Globus pallidus (tissue), 1 donor: ENCODE measurements around the gene LCN2.

Experiments
- DNase-seq: peaks from one replicate; pipeline ENCODE4 v3.0.0-alpha.2; 2015; ENCODE audit warnings: low spot score

Gene LCN2

DNA sequence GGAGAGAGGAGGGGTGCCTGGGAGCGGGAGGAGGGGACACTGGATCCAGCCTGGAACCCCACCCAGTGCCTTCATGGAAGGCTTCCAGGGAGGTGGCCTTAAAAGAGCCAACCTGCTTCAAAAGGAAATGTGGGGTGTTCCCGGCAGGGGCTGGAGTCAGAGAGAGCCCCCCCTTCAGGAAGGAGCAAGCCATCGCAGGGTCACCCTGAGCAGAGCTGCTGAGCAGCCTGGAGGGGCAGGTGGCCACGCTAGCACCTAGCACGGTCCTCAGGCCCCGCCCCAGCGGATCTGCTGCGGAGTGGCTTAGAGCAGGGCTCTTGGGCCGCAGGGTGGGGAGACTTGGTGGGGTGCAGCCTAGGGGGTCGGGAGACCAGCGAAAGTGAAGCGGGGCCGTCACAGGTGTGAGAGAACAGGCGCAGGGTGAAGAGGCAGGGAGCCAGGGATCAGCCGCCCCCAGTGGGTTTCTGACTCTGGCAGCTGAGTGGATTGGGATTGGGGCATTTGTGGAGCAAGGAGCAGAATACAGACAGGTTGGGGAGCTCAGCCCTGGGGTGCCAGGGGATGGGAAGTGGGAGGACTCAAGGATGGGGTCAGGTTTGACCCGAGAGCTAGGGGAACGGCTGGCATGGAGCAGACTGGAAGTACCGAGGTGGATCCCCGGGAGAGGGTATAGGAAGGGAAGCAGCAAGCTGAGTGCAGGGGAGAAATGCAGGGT, 1.5 kb downstream of the LCN2 start:
- no peak for DNase-seq

DNA sequence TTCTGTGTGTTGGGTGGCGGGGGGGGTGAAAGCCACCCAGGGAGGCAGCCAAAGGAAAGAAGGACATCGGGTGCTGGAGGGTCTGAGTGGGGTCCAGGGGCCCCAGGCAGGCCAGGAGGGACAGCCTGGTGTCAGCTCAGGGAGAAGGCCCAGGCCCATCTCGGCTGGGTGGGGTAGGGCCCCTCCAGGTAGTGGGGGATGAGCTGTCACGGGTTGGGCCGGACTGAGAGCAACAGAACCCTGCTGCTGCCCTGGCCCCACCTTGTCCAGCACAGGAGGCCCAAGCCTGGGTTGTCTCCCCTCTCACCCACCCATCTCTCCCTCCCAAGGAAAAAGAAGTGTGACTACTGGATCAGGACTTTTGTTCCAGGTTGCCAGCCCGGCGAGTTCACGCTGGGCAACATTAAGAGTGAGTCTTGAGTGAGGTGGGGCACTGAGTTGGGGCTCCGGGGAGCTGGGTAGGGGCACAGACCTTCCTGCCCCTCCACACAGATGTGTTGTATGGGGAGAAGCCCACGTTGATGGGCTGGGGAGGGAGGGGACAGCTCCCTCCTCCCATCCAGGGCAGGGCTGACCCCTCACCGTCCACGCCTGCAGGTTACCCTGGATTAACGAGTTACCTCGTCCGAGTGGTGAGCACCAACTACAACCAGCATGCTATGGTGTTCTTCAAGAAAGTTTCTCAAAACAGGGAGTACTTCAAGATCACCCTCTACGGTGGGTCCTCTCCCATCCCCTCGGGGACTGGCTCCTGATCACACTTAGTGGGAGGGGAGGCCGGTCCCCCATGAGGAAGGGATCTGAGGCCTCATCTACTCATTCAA, 2.3 kb downstream of the LCN2 start:
- no peak for DNase-seq

DNA sequence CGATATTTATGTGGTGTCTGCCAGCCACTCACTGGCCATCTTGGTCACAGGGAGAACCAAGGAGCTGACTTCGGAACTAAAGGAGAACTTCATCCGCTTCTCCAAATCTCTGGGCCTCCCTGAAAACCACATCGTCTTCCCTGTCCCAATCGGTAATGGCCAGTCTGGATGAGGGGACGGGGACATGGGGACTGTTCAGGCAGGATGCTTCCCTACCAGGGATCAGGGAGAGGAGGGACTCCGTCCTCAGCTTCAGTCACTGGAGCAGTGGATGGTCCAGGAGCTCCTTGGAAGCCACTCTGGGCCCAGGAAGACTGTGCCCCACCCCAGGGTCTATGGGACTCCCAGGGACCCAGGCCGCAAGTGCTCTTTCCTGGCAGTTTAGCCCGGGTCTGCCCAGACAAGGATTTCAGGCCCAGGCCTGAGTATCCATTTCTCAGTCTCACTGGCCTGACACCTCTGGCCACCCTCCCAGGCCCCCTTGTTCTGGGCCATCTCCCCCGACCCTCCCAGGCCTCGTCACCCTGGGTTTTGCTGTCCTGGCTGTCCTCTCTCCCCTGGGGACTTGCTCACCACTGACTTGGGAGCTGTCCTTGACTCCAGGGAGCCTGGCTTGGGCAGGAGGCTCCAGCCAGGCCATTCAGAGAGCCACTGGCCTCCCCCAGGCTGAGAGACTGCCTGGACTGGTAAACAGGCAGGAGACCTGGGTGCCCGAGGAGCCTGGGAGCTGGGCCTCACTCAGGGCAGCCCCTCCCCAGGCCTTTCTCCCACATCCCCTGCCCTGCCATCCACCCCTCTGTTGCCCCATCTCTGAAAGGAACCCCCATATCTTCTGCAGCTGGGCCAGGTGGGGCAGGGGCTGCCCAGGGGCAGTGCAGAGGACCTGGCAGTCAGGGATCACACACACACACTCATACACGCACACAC, 3.1 kb downstream of the LCN2 start:
- no peak for DNase-seq

DNA sequence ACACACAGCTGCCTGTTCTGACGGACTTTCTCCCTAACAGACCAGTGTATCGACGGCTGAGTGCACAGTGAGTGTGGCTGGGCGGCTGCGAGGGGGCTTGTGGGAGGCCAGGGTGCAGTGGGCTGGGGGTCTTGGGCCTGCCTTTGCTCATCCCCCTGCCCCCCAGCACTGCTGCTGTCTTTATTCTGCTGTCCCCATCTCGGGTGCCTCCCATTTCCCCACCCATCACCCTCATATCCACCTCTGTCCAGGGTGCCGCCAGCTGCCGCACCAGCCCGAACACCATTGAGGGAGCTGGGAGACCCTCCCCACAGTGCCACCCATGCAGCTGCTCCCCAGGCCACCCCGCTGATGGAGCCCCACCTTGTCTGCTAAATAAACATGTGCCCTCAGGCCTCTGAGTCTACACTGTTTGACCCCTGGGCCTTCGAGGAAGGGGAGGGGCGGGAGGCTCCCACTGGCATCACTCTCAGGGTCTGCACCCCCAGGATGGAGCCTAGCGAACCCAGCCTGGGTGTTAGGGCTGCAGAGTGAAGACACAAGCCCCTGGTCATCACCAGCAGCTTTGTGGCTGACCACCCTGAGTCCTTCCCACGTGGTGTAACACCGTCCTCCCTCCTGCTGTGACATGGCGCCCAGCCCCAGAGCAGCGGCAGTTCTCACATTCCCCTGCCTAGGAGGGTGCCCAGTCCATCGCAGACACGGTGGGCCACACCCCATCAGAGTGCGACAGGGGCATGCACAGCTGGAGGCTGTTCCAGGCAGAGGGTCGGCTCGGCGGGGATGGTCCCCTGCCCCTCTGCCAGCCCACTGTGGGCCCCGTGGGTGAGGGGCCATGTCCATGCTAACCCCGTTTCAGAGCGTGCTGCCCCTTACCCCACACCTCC, 4.0 kb downstream of the LCN2 start:
- no peak for DNase-seq

DNA sequence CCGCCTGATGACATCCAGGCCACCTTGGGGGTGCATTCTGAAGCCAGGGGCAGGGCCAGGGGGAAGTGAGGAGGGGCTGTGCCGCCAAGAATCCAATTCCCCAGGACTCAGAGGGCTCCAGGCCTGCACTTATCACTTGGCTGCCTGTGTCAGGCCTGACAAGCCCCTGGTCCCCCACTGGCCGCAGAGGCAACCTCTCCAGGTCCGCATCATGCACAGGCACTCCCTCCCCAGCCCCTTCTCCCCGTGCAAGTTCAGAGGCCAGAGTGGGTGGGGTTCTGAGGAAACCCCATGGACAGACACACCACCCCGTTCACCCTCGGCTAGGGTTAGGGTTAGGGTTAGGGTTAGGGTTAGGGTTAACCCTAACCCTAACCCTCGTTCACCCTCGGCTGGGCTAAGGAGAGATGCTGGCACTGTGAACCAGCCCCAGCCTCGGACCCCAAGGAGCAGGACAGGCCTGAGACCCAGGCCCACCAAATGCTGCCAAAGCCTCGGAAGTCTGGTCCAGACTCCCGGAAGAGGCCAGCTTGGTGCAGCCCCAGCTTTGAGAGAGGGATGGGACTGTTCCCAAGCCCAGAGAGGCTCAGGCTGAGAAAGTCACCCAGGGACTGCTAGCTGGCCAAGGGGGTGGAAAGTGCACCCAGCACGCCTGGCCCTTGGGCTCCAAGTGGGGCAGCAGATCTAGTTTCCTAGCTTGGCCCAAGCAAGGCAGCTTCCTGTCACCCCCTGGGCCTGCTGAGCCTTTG, 4.9 kb downstream of the LCN2 start:
- DNase-seq, result no peak

DNA sequence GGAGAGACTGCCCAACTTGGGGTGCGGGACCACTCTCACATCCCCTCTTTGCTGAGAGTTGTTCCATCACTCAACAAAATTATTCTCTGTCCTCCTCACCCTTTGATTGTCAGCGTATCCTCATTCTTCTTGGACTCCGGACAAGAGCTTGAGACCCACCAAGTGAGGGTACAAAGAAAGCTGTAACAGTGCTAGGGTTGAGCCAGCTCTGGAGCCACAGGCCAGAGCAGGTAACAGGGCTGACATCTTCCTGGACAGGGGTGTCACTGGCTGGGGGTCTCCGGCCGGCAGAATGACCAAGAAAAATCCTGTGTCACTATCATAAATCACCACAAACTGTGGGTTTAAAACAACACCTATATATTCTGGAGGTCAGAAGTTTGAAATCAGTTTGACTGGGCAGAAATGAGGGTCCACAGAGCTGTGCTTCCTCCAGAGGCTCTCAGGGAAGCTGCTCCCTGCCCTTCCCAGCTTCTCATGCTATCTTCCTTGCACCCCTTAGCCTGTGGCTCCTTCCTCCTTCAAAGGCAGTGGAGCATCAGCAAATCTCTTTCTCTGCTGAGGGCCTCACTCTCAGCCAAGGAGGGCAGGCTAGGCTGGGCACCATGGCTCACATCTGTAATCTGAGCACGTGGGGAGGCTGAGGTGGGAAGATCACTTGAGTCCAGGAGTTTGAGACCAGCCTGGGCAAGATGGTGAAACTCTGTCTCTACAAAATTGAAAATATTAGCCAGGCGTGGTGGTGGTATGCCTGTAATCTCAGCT, 6.7 kb downstream of the LCN2 start:
- no peak for DNase-seq

DNA sequence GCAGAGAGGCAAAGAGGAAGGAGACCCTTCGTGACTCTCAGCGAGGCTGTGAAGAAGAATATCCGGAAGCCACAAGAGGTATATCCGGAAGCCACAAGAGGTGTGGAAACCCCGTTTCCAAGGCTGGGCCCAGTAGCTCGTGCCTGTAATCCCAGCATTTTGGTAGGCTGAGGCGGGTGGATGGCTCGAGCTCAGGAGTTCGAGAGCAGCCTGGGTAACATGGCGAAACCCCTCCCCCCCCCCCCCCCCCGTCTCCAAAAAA, 10.2 kb downstream of the LCN2 start:
- no peak for DNase-seq

DNA sequence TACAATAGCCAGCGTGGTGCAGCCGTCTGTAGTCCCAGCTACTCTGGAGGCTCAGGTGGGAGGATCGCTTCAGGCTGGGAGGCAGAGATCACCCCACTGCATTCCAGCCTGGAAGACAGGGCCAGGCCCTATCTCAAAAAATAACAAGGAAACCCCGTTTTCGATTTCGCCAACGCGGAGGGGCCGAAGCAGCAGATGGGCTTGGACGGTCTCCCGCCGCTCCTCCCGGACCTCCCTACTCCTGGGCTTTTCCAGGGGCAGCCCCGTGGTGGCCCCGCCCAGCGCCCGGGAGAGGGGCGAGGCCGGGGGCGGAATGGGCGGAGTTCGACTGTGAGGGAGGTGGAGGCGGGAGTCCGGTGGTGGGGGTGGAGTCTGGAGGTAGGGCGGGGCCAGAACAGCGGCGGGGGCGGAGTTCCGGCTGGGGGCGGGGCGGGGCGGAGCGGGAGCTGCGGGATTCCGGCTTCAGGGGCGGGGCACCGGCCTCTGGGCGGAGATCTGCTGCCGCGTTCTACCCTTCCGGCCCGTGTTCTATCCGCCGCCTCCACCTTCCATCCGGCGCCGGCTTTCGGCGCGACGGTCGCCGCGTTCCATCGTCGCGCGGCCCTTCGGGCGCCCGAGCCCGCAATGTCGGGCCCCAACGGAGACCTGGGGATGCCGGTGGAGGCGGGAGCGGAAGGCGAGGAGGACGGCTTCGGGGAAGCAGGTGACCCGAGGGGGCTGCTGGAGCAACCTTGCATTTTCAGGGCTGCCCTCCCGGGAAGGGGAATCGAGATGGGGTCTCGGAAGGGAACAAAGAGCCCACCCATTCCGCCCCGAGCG, 10.7 kb downstream of the LCN2 start, which contains the start of gene BBLN:
BBLN (plus strand) TSS at position 482 of the 819 bp plus-strand sequence; CDS start at position 625, 143 bp downstream.
- DNase-seq, result peak; percentile 92

DNA sequence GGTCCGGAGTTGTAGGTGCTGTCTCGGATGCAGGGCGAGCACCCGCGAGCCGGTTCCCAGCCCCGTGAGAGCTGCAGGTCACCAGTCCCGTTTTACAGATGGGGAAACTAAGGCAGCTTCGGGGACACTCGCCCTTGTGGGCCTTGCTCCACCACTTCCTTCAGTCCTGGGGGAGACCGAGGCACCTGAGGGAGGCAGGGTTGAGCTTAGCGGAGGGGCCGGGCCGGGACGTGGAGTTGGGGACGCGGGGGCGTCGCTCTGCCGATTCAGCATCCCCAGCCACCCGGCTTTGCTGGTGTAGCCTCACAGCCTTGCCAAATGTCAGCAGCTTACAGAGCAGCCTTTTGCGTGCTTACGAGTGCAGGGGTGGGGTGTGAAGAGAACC, 11.3 kb downstream of the LCN2 start:
- DNase-seq, result no peak

DNA sequence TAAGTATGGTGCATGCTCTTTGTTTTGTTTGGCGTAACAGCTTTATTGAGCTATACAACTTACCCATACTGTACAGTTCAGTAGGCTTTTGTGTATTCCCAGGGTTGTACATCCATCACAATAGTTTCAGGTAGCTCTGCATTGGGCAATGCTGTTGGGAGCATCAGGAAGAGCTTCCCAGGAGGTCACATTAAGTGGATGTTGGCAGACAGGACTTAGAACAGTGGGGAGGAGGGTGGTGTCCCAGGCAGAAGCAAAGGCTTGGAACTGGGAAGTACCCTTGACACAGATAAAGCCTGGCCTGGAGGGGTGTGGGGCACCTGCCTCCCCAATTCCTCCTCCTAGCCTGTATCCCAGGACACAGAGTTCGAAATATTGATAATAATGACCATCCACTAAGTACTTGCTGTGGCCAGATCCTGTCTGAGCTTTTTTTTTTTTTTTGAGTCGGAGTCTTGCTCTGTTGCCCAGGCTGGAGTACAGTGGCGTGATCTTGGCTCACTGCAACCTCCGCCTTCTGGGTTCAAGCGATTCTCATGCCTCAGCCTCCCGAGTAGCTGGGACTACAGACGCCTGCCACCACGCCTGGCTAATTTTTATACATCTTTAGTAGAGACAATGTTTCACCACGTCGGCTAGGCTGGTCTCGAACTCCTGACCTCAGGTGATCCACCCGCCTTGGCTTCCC, 12.1 kb downstream of the LCN2 start:
- no peak for DNase-seq

DNA sequence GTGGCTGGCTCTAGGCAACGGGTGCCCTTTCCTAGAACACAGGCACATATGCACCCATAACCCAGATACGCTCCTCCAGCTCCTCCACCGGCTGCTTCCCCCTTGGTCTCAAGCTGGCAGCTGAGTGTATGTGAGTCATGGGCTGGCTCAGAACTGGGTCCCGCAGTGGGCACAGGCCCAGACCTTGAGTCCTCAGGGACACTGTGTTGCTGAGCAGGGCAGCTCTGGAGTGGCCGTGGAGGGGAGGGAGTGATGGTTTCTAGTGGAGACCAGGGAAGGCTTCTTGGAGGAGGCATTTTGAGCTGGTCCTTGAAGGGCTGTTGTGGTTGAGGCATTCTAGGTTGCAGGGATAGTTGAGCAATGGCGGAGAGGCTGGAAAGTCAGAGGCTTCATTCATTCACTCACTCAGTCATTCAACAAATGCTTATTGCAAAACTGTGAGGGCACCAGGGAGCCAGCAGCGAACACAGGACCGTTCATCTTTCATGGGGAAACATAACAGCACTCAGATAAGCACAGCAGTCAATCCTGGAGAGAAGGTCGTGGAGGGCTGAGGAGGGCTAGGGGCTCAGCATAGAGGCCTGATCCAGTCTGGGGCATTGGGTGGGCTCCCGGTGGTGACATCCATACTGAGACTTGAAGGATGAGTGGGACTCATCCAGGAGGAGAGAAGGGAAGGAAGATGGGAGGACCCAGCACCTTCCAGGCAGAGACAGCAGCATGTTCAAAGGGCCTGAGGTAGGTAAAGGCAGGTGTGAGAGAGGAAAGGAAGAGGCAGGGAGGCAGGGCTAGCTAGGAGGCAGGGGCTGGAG, 13.2 kb downstream of the LCN2 start:
- DNase-seq, result no peak

DNA sequence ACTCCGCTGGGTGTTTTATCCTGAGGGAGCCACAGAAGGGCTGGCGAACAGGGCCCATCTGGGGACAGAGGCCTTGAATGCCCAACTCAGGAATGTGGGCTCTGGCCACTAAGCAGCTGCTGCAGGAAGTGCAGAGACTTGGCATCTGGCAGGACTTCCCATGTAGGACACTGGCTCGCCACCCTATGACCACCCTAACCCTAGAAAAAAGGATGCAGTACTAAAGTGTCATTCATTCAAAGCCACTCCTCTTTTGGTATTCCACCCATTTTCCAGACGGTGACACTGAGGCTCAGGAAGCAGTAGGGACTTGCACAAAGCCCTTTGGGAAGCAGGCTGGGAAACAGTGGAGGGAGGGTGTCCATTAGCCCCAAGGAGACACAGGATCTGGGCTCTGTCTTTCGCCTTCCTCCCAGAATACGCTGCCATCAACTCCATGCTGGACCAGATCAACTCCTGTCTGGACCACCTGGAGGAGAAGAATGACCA, 13.8 kb downstream of the LCN2 start:
- DNase-seq, result no peak

DNA sequence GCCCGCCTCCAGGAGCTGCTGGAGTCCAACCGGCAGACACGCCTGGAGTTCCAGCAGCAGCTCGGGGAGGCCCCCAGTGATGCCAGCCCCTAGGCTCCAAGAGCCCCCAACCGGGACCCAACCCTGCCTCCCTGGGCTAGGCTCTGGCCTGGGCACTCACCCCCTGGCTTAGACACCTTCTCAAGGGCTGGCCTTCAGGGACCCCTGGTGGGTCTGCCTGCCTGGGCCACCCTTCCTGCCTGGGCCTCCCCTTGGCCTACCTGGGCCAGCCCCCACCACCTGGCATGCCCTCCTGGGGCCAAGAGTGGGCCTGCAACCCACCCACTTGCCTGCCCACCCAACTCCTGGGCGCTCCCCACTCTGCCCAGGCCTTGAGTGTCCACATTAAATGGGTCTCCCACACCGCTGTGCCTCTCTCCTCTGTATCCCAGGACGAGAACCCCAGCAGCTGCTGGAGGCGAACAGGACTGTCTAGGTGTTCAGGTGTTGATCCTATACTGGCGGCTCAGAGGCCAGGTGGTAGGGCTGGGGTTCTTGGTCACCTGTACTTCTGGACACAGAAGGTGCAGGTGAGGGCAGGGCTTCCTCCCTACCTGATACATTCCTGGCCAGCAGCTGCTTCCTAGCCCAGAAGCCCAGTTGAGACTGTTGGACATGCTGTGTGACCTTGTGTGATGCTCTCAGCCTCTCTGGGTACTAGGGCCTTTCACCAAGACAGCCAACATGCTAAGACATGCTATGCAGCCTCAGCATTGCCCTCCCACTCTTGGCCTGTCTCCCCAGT, 14.5 kb downstream of the LCN2 start:
- DNase-seq, result no peak

DNA sequence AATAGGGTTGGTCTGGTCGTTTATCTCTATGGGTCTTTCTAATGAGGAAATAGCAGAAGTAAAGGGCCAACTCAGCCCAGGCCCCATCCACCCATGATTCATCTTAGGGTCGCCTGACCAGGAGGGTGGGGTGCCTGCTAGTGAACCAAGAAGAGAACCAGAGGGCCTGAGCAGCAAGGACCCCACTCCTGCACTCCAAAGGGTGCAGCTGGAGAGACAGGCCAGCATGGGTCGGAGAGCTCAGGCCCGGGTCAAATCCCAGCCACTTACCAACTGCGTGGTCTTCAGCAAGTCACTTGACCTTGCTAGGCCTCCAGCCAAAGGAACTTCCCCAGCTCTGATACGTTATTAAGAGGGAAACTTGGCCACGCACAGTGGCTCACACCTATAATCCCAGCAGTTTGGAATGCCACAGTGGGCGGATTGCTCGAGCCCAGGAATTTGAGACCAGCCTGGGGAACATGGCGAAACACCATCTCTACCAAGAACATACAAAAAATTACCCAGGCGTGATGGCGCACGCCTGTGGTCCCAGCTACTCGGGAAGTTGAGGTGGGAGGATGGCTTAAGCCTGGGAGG, 15.1 kb downstream of the LCN2 start:
- no peak for DNase-seq

DNA sequence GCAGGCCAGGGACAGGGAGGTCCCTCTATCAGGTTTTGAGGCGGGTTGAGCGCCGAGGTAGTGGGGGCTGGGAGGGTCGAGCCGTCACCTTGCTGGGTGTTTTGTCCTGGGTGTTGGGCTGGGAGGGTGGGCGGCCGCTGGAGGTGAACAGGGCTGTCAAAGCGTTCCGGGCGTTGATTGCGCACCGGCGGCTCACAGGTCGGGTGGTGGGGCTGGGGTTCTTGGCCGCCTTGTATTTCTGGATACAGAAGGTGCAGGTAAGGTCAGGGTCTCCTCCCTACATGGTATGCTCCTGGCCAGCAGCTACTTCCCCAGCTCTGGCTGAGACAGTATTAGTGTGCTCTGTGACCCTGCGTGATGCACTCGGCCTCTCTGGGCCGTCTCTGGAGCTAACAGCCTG, 16.9 kb downstream of the LCN2 start:
- no peak for DNase-seq

DNA sequence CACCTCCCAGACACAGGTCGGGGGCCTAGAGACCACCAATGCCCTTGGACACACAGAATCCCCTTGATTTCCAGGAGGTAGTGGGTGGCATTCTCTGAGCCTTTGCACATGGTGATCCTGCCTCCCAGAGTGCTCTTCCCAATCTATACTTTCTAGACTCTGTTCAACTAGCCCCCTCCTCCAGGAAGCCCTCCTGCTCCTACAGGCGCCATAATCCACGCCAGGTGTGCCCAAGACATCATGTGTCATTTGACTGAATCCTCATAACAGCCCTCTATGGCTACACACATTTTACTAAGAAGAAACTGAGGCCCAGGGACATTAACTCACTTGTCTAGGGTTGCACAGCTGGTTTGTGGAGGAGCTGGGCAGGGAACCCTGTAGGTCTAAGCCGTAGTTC, 18.0 kb downstream of the LCN2 start:
- no peak for DNase-seq
